Stimulated activated CD8-positive, alpha-beta memory T cell treated with anti-CD3 and anti-CD28 coated beads, Interleukin-7, amount 100 ng/mL, for 24 hours (primary cell): Measurements from ENCODE around the gene TGIF1.
"Not testable (repeated sequence)": the region's sequence is repeated elsewhere in the genome, so short reads cannot be mapped to it uniquely, and the experiment has no call there.

Experiments used
- DNase-seq: peaks from one replicate; pipeline ENCODE4 v3.0.0-alpha.2; 2020; ENCODE audit warnings: low read depth

TGIF1 gene

DNA sequence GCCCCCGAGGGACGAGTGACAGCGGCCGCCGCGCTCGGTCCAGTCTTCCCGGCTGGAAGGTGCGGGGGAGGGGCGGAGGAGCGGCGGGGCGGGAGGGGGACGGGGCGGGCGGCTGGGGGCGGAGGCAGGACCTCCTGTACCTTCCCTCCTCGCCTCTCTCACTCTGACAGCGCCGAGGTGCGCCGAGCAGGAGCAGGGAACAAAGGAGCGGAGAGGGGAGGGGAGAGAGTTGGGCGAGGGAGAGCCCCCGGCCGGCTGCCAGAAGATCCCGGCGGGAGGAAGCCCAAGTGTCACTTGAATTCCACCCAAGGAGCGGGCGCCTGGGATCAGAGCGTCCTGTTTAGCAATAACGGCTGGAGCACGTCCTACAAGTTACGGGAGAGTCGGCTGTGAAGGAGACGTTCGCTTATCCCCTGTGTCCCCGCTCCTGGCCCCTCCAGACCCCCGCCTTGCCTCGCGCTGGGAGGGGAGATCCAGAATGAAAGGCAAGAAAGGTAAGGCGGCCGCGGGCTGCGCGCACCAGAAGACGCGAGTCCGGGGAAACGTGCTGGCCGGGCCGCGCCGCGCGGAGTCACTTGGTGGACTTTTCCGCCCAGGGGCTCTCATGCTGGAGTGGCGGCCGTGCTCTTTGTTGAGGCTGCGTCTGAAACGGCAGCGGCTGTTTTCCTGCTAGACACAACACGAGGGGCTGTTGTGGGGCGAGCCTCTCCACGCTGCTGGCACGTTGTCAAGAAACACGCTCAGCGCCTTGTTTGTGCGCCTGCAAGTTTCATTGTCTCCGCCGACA lies at the start of gene TGIF1:
Gene TGIF1, plus strand, starts transcription at position 161 of the 787 bp plus-strand sequence. Its CDS starts 318 bp downstream, at position 479.
- no peak for DNase-seq

DNA sequence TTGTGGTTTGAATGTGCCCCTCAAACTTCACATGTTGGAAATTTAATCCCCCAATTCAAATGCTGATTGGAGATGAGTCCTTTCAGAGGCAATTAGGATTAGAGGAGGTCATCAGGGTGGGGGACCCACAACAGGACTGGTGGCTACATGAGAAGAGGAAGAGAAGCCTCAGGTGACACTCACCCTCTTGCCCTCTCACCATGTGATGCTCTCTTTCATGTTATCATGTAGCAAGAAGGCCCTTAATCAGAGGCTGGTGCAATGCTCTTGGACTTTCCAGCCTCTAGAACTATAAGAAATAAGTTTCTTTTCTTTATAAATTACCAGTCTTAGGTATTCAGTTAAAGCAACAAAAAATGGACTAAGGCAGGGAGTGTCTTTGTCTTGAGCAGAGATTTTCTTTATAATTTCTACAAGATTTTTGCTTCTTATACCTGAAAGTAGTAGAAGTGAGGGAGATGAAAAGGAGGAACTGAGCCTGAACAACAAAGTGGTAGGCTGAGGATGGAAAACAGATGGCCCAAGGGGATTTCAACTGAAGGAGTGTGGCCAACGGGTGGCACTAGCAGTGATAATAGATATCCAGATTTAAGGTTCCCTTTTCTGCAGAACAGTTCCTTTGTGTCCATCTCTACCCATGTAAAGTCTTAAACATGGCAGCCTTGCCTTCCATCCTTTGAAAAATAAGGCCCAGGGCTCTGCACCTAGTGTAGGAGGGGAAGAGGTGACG lies 49.2 kb upstream of the TGIF1 start:
- DNase-seq: no peak

DNA sequence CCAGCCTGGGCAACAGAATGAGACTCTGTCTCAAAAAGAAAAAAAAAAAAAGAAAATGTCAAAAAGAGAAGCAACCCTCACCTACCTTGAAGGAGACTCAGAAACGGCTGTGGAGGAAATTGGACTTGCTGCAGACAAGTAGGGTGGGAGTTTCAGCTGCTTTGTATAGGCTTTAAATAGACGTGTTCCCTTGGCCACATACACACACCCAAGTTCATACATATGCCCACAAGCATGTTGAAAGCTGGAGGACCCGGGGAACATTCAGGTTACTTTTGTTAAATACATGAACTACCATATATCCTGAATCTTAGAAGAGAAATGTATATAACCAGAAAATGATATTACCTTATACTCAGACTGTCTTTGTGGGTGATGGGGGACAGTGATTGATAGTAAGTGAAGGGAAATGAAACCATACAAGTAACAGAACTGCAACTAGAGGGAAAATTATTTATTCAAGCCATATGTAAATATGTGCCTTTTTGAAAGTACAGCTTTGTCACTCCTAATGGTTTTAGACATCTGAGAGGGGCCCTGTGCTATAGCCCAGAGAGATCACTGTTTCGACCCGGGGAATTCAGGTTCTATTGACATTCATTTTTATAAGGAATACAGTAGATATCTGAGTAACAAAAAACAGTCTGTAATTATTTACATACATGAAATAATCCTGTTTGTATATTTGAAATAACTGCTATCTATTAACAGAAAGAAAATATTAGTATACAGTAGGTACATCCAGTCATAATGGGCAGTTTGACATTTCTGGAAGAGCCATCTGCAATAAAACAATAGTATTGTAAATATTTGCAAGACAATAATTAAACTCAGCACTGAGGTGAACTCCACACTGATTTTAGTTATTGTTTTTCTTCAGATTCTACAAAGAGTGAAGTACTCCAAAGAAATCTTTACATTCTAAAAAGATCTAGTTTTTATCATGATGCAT lies 48.0 kb upstream of the TGIF1 start:
- DNase-seq: no peak

- no peak for DNase-seq
Observed at GRCh38 chr18:3402982-3403451, 47.0 kb upstream of the TGIF1 start.

DNA sequence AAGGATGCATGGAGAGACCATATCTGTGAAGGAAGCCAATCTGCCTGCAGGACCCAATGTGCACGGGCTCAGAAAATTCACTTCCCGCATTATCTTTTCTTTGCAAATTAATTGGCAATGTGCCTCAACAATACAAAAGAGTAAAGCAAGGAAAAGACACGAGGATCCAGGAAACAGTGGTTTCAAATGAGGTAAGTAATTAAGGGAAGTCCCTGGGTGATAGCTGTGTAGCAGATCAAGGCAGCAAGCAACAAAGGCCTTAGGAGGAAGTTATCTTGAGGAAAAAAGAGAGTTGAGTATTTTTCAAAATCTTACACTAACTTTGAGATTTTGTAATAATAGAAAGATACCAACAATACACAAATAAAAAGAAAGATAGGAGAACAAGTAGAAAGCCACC lies 44.3 kb upstream of the TGIF1 start:
- DNase-seq: no peak

GRCh38 chr18:3408107-3408506 lies 41.9 kb upstream of the TGIF1 start:
- DNase-seq: no peak

DNA sequence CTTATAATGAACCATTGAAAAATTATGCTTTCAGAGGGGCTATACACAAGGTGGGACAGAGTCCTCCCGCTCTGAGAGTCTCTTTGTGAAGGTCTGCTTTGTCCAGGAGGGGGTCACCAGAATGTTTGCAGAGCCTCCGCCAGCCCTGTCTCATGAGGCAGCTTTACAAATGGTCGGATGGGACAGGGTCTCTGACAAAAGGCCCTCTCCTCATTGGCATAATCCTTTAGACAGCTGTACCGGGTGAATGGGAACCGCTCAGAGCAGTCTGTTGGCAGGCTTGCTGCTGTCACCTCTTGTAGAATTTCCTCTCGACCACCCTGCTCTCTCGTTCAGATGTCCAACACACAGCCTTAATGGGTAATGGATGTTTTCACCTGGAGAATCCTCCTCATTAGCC lies 40.2 kb upstream of the TGIF1 start:
- DNase-seq: no peak

DNA sequence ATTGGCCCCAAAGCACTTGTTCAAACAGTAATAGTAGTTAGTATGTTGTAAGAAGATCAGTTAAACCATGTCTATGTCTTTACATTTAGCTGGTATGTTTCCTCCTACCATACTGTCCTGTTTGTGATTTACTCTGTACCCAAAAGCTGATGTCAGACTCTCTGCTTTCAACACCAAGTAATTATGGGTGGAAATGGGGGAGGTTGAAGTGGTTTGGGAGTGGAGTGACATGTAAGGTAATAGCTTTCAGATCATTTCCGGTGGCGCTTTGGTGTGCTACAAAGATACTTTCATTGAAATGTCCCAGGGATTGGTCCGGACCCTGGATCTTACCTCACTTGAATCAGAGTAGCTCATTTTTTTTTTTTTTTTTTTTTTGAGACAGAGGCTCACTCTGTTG lies 39.7 kb upstream of the TGIF1 start:
- DNase-seq: no peak

DNA sequence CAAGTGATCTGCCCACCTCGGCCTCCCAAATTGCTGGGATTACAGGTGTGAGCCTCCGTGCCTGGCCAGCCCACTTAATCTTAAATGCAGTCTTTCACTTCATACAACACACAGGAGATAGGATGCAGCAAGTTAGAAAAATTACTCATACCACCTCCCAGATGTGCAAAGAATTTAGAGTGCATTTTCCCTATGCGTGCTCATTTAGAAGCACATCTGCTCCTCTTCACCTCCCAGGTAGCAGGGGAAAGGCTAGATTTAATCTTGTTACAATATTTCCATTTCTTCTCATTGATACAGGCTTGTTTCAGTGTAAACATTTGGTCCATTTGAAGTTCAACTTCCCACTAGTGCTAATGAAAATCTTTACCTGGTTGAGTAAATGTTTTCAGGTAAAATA lies 39.1 kb upstream of the TGIF1 start:
- DNase-seq: not testable (repeated sequence)

- DNase-seq: no peak
Observed at GRCh38 chr18:3411327-3411726, 38.6 kb upstream of the TGIF1 start.

DNA sequence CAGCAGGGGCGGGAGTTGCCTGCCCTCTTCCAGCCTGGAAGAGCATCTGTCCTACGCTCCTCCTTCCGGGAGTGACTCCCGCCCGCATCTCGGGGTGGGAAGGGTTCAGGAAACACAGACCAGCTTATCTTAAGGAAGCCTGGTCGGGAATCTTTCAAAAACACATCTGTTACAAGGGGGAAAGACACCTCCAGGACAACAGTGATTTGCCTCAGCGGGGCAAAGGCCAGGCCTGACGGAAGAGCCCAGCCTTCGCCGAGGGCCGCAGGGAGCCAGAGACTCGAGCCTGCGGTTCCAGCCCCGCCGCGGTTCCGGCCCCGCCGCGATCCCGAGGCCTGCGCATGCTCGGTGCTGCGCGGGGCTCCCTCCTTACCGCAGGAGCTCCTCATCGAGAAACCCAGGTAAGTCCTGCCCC lies 38.1 kb upstream of the TGIF1 start:
- DNase-seq: no peak

- not testable (repeated sequence) for DNase-seq
Observed at GRCh38 chr18:3412528-3412927, 37.4 kb upstream of the TGIF1 start.

- DNase-seq: no peak
Observed at GRCh38 chr18:3415110-3415509, 34.9 kb upstream of the TGIF1 start.

DNA sequence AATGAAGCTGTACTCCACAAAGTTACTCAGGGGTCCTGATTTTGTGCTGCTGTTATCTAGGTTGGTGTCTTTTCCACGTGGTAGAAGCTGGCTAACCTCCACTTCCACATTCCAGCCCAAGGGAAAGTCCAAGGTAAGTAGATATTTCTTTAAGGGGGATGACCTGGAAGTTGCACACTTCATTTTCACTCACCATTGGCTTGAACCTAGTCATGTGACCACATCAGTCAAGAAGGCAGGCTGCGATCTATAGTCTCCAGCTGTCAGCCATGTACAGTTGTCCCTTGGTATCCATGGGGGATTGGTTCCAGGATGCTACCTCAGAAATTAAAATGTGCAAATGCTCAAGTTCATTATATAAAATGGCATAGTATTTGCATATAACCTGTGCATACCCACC lies 31.9 kb upstream of the TGIF1 start:
- no peak for DNase-seq

DNA sequence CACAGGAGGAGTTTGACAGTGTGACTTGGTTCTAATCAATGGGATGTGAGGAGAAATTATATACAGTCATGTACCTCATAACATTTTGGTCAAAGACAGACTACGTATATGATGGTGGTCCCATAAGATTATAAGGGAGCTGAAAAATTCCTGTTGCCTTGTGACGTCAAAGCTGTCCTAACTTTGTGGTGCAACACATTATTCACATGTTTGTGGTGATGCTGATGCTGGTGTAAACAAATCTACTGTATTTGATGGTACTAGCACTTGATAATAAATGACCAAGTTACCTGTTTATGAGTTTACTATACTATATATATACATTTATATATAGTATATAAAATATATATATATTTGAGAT lies 29.1 kb upstream of the TGIF1 start:
- DNase-seq: no peak

GRCh38 chr18:3422905-3423304 lies 27.1 kb upstream of the TGIF1 start:
- no peak for DNase-seq

DNA sequence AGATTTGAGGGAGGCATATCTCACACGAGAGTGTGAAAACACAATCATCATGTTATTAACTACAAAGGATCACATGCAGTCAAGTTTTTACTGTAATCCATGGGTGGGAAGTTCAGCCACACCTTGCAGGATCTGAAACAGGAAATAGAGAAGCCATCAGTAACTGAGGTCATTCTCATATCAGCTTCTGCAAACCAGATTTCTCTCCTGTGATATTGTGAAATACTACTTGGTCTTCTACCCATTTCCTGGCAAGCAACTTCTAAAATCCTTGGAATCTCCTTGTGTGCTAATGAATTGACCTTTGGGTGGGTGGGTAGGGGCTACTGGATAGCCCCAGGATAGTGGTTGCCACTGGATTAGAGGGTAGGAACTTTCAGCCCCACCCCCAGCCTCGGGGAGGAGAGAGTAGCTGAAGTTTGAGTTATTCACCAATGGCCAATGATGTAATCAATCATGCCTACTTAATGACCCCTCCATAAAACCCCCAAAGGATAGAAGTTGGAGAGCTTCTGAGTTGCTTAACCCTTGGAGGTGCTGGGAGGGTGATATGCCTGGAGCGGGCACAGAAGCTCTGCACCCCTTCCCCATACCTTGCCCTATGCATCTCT lies 25.6 kb upstream of the TGIF1 start:
- no peak for DNase-seq

- DNase-seq: no peak
Observed at GRCh38 chr18:3425030-3425429, 24.9 kb upstream of the TGIF1 start.

GRCh38 chr18:3425446-3425845 lies 24.5 kb upstream of the TGIF1 start:
- DNase-seq: no peak

GRCh38 chr18:3426074-3426473 lies 23.9 kb upstream of the TGIF1 start:
- DNase-seq: no peak

GRCh38 chr18:3427944-3428343 lies 22.0 kb upstream of the TGIF1 start:
- no peak for DNase-seq

DNA sequence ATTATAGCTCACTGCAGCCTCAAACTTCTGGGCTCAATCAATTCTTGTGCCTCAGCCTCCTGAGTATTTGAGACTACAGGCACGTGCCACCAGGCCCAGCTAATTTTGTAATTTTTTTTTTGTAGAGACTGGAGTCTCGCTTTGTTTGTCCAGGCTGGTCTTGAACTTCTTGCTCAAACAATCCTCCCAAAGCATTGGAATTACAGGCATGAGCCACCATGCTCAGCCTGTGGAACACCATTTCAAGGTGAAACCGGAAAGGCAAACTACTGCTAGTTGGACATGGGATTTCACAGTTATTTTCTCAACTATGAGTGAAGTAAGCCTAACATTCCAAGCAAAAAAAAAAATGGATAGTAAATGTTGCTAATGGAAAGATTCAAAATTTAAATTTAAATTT lies 20.9 kb upstream of the TGIF1 start:
- DNase-seq: no peak
